Liver (tissue), 9 donors: ENCODE results near the gene BCAP31. TPM values are rescaled to one million over a fixed set of nuclear protein-coding genes. Genes with fewer than 3 reads are reported as not detected.

Experiments used
- DNase-seq: peaks from one replicate; pipeline ENCODE4 v3.0.0-alpha.2; 2017; ENCODE audit warnings: low spot score
- H3K27ac ChIP-seq, 2 donors: one replicate each; pipeline ENCODE4 v1.7.0; 2013; ENCODE audit warnings: inconsistent platforms in 2 of 2, low read length in 2 of 2, control low read depth in 1 of 2, low read depth in 1 of 2, mild to moderate bottlenecking in 1 of 2
- H3K27me3 ChIP-seq, 4 donors: one replicate each; pipeline versions ENCODE4 v1.6.1 to v1.7.0; 2013; ENCODE audit warnings: low read length in 3 of 4, inconsistent platforms in 1 of 4, mild to moderate bottlenecking in 1 of 4, moderate library complexity in 1 of 4; ENCODE audit not compliant: control insufficient read depth in 4 of 4, insufficient read depth in 4 of 4
- H3K36me3 ChIP-seq, 4 donors: one replicate each; pipeline versions ENCODE4 v1.6.1 to v1.7.0; 2013; ENCODE audit warnings: low read length in 3 of 4, mild to moderate bottlenecking in 3 of 4, low read depth in 1 of 4, moderate library complexity in 1 of 4; ENCODE audit not compliant: control insufficient read depth in 4 of 4, insufficient read depth in 3 of 4
- H3K4me1 ChIP-seq, 4 donors: one replicate each; pipeline versions ENCODE4 v1.6.1 to v1.7.0; 2013; ENCODE audit warnings: low read length in 3 of 4, mild to moderate bottlenecking in 3 of 4, moderate library complexity in 1 of 4; ENCODE audit not compliant: control insufficient read depth in 4 of 4, insufficient read depth in 4 of 4
- H3K4me3 ChIP-seq, 3 donors: one replicate each; pipeline versions ENCODE4 v1.6.1 to v1.7.0; 2013; ENCODE audit warnings: low read length in 3 of 3, control low read depth in 1 of 3, low read depth in 1 of 3, mild to moderate bottlenecking in 1 of 3
- H3K9ac ChIP-seq, 2 donors: one replicate each; pipeline ENCODE4 v1.7.0; 2013; ENCODE audit warnings: low read length in 2 of 2, mild to moderate bottlenecking in 2 of 2, moderate library complexity in 2 of 2, control low read depth in 1 of 2, low read depth in 1 of 2
- H3K9me3 ChIP-seq, 4 donors: one replicate each; pipeline versions ENCODE4 v1.6.1 to v1.7.0; 2013; ENCODE audit warnings: low read length in 3 of 4; ENCODE audit not compliant: control insufficient read depth in 4 of 4
- EGR1 ChIP-seq, 2 donors: IDR thresholded peaks; 2 replicates each; pipeline ENCODE4 v1.6.1; 2016 to 2018; ENCODE audit warnings: antibody characterized with exemption in 2 of 2, low read depth in 2 of 2
- FOXA1 ChIP-seq: IDR thresholded peaks from 2 replicates; pipeline ENCODE4 v1.6.1; 2016; ENCODE audit warnings: antibody characterized with exemption
- FOXA2 ChIP-seq: IDR thresholded peaks from 2 replicates; pipeline ENCODE4 v1.6.1; 2016; ENCODE audit warnings: antibody characterized with exemption
- GABPA ChIP-seq, 2 donors: IDR thresholded peaks in 1 of 2; conservative IDR thresholded peaks in 1 of 2; 2 replicates each; pipeline ENCODE4 v1.6.1; 2016; ENCODE audit warnings: antibody characterized with exemption in 2 of 2, mild to moderate bottlenecking in 1 of 2, moderate library complexity in 1 of 2
- HNF4G ChIP-seq: IDR thresholded peaks from 2 replicates; pipeline ENCODE4 v1.6.1; 2016; ENCODE audit warnings: antibody characterized with exemption
- JUND ChIP-seq, 2 donors: IDR thresholded peaks; 2 replicates each; pipeline ENCODE4 v1.6.1; 2016; ENCODE audit warnings: antibody characterized with exemption in 2 of 2
- NR2F2 ChIP-seq: IDR thresholded peaks from 2 replicates; pipeline ENCODE4 v1.6.1; 2016; ENCODE audit warnings: antibody characterized with exemption
- RAD21 ChIP-seq, 2 donors: IDR thresholded peaks; 2 replicates each; pipeline ENCODE4 v1.6.1; 2016; ENCODE audit warnings: antibody characterized with exemption in 2 of 2, mild to moderate bottlenecking in 2 of 2
- RXRA ChIP-seq, 2 donors: IDR thresholded peaks; 2 replicates each; pipeline ENCODE4 v1.6.1; 2017 to 2018; ENCODE audit warnings: antibody characterized with exemption in 2 of 2, mild to moderate bottlenecking in 1 of 2
- SP1 ChIP-seq: IDR thresholded peaks from 2 replicates; pipeline ENCODE4 v1.6.1; 2018; ENCODE audit warnings: antibody characterized with exemption, mild to moderate bottlenecking
- TAF1 ChIP-seq: conservative IDR thresholded peaks from 2 replicates; pipeline ENCODE4 v1.6.1; 2016; ENCODE audit warnings: antibody characterized with exemption, mild to moderate bottlenecking
- YY1 ChIP-seq: IDR thresholded peaks from 2 replicates; pipeline ENCODE4 v1.6.1; 2016; ENCODE audit warnings: antibody characterized with exemption, mild to moderate bottlenecking
- WGBS: extraction: QIAGEN DNeasy Blood & Tissue Kit; methylation state at CpG from one replicate; pipeline ENCODE4 v1.1.7; 2013; 5-methylcytosine and 5-hydroxymethylcytosine counted together
- polyA plus RNA-seq, 2 donors: library from polyadenylated mRNA; stranded (reverse) in 1 of 2; unstranded in 1 of 2; fragments of 200-250 nt in 1 of 2; fragments of >200 nt in 1 of 2; fragmentation: Nextera tagmentation in 1 of 2; extraction: Ambion mirVana in 1 of 2; gene quantifications; one replicate each; pipeline versions ENCODE4 v1.2.1 to v1.2.3, GENCODE V29; 2013 to 2015
- total RNA-seq, 2 donors: library from RNA; depleted of rRNA; stranded (reverse); fragments of >200 nt; gene quantifications; one replicate each; pipeline ENCODE4 v1.2.3, GENCODE V29; 2014
- TF ChIP-seq, protein P1 (sequence below): fragments of 150-350 bp; IDR thresholded peaks from 2 replicates; pipeline ENCODE4 v1.5.1; 2017; ENCODE audit warnings: improper control_type of control experiment, low read depth, low read length; ENCODE audit not compliant: missing input control
- TF ChIP-seq, protein P2 (sequence below): IDR thresholded peaks from 2 replicates; pipeline ENCODE4 v1.6.1; 2016; ENCODE audit warnings: antibody characterized with exemption
- TF ChIP-seq, protein P3 (sequence below): IDR thresholded peaks from 2 replicates; pipeline ENCODE4 v1.6.1; 2016; ENCODE audit warnings: antibody characterized with exemption
- TF ChIP-seq, protein P4 (sequence below): IDR thresholded peaks from 2 replicates; pipeline ENCODE4 v1.6.1; 2016; ENCODE audit warnings: antibody characterized with exemption
- donor health status: healthy.
- donor health status: healthy.
- donor health status: healthy.
- donor health status: healthy.
- donor health status: healthy.

BCAP31 gene
- total and polyA plus RNA-seq, 4 donors, result 64.6 to 158 (median 119) TPM

DNA sequence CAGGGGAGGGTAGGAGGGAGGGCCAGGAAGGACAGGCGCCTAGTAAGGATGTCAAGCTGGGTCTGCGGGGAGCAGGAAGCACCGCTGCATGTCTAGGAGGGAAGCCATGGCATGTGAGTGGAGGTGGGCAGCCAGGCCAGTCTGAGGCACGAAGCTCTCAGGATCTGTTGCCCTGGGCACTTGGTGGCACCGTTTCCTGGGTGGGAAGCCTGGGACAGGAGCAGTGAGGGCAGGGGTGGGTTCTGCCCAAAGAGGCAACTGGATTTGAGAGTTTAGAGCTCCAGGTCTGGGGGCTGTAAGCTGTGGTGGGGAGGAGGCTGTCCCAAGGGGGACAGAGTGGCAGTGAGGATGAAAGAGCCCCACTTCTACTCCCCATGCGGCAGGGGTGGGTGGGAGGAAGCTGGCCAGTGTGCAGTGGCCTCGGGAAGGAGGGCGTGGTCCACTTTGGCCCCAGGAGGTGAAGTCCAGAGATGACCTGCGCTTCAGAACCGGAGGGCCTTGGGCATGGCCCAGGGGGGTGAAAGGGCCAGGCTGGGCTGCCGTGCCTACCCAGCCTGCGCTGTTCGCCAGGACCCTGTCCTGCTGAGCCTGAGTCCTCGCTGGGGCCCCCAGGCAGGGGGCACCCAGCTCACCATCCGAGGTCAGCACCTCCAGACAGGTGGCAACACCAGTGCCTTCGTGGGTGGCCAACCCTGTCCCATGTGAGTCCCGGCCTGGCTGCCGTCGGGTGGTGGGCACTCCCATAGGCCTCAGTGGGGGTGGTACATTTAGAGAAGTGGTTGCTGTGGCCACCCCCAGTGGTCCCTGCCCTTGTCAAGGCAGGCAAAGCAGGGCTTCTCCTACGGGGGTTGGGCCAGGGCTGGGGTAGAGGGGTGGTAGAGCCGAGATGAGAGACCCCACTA, 48.4 kb upstream of the BCAP31 start (continued):
- TF ChIP-seq, protein P1, sequence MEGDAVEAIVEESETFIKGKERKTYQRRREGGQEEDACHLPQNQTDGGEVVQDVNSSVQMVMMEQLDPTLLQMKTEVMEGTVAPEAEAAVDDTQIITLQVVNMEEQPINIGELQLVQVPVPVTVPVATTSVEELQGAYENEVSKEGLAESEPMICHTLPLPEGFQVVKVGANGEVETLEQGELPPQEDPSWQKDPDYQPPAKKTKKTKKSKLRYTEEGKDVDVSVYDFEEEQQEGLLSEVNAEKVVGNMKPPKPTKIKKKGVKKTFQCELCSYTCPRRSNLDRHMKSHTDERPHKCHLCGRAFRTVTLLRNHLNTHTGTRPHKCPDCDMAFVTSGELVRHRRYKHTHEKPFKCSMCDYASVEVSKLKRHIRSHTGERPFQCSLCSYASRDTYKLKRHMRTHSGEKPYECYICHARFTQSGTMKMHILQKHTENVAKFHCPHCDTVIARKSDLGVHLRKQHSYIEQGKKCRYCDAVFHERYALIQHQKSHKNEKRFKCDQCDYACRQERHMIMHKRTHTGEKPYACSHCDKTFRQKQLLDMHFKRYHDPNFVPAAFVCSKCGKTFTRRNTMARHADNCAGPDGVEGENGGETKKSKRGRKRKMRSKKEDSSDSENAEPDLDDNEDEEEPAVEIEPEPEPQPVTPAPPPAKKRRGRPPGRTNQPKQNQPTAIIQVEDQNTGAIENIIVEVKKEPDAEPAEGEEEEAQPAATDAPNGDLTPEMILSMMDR, result no peak
- TF ChIP-seq SP1 (no peak), HNF4G (no peak), RXRA (IDR thresholded peaks at IDR 0.05) (no peak)
- TF ChIP-seq, protein P2, sequence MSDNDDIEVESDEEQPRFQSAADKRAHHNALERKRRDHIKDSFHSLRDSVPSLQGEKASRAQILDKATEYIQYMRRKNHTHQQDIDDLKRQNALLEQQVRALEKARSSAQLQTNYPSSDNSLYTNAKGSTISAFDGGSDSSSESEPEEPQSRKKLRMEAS, result no peak

DNA sequence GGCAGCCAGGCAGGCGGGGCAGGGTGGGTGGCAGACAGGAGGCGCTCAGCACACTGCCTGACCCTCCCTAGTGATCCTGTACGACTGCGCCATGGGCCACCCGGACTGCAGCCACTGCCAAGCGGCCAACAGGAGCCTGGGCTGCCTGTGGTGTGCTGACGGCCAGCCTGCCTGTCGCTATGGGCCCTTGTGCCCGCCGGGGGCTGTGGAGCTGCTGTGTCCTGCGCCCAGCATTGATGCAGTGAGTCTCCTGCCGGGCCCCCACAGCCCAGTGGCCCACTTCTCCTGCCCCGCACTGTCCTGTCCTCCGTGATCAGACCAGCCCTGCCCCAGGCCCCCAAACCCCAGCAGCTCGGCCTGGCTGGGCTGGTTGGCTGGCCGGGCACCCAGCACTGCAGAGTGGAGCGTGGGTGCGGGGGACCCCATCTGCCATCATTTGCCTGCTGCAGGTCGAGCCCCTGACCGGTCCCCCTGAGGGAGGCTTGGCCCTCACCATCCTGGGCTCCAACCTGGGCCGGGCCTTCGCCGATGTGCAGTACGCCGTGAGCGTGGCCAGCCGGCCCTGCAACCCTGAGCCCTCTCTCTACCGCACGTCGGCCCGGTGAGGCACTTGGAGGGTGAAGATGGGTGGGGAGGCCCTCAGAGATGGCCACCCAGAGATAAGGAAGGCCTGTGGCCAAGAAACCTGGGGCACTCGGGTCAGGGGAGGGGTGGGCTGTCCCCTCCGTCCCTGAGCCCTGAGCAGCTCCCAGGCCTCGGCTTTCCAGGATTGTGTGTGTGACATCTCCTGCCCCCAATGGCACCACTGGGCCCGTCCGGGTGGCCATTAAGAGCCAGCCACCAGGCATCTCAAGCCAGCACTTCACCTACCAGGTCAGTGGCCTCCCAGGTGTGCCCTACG, 47.5 kb upstream of the BCAP31 start:
- no peaks in the 10 kb centered on the region for H3K27me3 ChIP-seq
- no peaks in the 10 kb centered on the region for H3K9me3 ChIP-seq
- no peak overlapping the region for H3K9ac ChIP-seq
- no peaks in the 10 kb centered on the region for H3K36me3 ChIP-seq
- H3K27ac ChIP-seq, result no peak overlapping the region
- no peak for DNase-seq
- WGBS, result 88% methylated on average over 37 of the region's 37 CpGs
- H3K4me3 ChIP-seq, result no peak overlapping the region
- no peaks in the 10 kb centered on the region for H3K4me1 ChIP-seq
- TF ChIP-seq YY1 (no peak), EGR1 (IDR thresholded peaks at IDR 0.05; ENCODE audit: low read depth in 2 of 2) (no peak), NR2F2 (no peak), JUND (IDR thresholded peaks at IDR 0.05) (no peak), HNF4G (no peak), SP1 (no peak), FOXA1 (no peak), RXRA (IDR thresholded peaks at IDR 0.05) (no peak), FOXA2 (no peak), RAD21 (IDR thresholded peaks at IDR 0.05) (no peak), TAF1 (no peak), GABPA (IDR thresholded peaks at IDR 0.05 in 1 of 2, conservative IDR thresholded peaks at IDR 0.05 in 1 of 2) (no peak)
- TF ChIP-seq, protein P3, sequence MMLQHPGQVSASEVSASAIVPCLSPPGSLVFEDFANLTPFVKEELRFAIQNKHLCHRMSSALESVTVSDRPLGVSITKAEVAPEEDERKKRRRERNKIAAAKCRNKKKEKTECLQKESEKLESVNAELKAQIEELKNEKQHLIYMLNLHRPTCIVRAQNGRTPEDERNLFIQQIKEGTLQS, result no peak
- TF ChIP-seq, protein P1, result no peak
- TF ChIP-seq, protein P4, sequence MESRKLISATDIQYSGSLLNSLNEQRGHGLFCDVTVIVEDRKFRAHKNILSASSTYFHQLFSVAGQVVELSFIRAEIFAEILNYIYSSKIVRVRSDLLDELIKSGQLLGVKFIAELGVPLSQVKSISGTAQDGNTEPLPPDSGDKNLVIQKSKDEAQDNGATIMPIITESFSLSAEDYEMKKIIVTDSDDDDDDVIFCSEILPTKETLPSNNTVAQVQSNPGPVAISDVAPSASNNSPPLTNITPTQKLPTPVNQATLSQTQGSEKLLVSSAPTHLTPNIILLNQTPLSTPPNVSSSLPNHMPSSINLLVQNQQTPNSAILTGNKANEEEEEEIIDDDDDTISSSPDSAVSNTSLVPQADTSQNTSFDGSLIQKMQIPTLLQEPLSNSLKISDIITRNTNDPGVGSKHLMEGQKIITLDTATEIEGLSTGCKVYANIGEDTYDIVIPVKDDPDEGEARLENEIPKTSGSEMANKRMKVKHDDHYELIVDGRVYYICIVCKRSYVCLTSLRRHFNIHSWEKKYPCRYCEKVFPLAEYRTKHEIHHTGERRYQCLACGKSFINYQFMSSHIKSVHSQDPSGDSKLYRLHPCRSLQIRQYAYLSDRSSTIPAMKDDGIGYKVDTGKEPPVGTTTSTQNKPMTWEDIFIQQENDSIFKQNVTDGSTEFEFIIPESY, result no peak
- TF ChIP-seq, protein P2, result no peak
